ENCODE measurements around the gene SLC7A14.

The SLC7A14 gene

DNA sequence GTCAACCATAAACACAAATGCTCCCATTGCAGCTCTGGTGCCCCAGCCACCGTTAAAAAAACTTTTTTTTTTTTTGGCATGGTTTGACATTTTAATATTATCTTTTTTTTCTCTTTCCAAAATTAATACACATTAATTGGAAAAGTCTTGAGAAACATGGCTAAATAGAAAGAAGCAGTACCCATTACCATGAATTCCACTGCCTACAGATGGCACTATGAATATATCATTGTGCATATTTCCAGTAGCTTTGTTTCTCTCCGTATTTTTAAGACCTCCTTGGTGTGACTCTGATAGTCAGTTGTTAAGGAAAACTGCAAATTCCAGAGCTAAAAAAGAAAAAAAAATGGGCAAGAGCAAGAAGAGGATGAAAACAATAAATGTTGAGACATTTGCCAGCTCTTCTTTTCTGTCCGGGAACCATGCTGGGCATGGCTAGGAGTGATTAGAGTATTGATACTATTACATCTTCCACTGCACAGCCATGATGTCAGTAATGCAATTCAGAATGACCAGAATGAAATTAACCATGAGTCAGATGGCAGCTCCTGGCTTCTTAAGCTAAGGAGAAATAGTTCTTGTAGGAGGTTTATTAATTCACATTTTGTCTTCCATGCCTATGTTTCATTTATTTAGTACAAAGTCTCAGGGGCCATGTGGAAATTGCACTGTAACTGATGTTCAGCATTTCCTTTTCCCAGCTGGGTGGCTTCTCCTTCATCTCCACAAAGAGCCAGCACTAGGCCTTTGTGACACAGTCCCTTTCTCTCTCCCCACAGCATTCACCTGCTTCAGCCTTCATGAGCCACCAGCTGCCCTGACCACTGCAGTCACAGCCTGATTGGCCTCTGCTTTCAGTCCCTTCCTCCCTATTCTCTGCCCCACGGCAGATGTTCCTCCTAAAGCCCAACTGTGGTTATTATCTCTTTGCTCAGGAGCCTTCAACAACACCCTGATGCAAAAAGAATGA lies 31.8 kb downstream of the SLC7A14 start:
- no peak for DNase-seq (ENCODE audit: low read depth)
- no peak overlapping the region for H3K4me3 ChIP-seq (ENCODE audit: low read depth, low read length)
- TF ChIP-seq, protein P1, sequence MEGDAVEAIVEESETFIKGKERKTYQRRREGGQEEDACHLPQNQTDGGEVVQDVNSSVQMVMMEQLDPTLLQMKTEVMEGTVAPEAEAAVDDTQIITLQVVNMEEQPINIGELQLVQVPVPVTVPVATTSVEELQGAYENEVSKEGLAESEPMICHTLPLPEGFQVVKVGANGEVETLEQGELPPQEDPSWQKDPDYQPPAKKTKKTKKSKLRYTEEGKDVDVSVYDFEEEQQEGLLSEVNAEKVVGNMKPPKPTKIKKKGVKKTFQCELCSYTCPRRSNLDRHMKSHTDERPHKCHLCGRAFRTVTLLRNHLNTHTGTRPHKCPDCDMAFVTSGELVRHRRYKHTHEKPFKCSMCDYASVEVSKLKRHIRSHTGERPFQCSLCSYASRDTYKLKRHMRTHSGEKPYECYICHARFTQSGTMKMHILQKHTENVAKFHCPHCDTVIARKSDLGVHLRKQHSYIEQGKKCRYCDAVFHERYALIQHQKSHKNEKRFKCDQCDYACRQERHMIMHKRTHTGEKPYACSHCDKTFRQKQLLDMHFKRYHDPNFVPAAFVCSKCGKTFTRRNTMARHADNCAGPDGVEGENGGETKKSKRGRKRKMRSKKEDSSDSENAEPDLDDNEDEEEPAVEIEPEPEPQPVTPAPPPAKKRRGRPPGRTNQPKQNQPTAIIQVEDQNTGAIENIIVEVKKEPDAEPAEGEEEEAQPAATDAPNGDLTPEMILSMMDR (IDR thresholded peaks at IDR 0.05; ENCODE audit: insufficient read depth, low read depth, low read length, missing control alignments) = no peak

DNA sequence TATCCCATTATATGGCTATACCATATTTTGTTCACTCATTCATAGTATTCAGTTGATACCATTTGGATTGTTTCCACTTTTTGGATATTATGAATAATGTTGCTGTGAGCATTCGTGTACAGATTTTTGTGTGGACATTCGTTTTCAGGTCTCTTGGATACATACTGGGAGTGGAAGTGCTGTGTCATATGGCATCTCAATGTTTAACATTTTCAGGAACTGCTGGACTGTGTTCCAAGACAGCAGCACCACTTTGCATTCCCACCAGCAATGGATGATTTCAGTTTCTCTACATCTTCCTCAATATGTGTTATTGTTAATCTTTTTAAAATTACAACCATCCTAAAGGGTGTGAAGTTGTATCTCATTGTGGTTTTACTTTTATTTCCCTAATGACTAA lies 34.6 kb downstream of the SLC7A14 start:
- DNase-seq (ENCODE audit: low read depth) = no peak
- no peak overlapping the region for H3K4me3 ChIP-seq (ENCODE audit: low read depth, low read length)
- TF ChIP-seq, protein P1 (IDR thresholded peaks at IDR 0.05; ENCODE audit: insufficient read depth, low read depth, low read length, missing control alignments) = no peak

- H3K4me3 ChIP-seq (ENCODE audit: low read depth, low read length) = no peak overlapping the region
- TF ChIP-seq, protein P1 (IDR thresholded peaks at IDR 0.05; ENCODE audit: insufficient read depth, low read depth, low read length, missing control alignments) = no peak
- DNase-seq (ENCODE audit: low read depth) = no peak
These were observed 43.2 kb downstream of the SLC7A14 start for GRCh38 chr3:170542704-170543103.

DNA sequence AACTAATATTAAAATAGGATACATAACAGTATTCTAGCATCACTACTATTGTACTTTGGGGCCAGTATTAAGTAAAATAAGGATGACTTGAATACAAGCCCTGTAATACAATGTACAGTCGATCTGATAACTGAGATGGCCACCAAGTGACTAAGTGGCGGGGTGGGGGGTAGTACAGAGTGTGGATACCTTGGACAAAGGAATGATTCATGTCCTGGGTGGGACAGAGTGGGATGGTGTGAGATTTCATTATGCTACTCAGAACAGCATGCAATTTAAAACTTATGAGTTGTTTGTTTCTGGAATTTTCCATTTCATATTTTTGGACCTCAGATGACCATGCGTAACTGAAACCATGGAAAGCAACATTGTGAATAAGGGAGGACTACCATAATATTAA lies 46.0 kb downstream of the SLC7A14 start:
- DNase-seq (ENCODE audit: low read depth) = no peak
- H3K4me3 ChIP-seq (ENCODE audit: low read depth, low read length) = no peak overlapping the region
- TF ChIP-seq, protein P1 (IDR thresholded peaks at IDR 0.05; ENCODE audit: insufficient read depth, low read depth, low read length, missing control alignments) = no peak

- H3K4me3 ChIP-seq (ENCODE audit: low read depth, low read length) = no peak overlapping the region
- TF ChIP-seq, protein P1 (IDR thresholded peaks at IDR 0.05; ENCODE audit: insufficient read depth, low read depth, low read length, missing control alignments) = no peak
- no peak for DNase-seq (ENCODE audit: low read depth)
These were observed 49.2 kb downstream of the SLC7A14 start for GRCh38 chr3:170536712-170537111.

GRCh38 chr3:170534227-170534626 lies 51.6 kb downstream of the SLC7A14 start:
- no peak overlapping the region for H3K4me3 ChIP-seq (ENCODE audit: low read depth, low read length)
- DNase-seq (ENCODE audit: low read depth) = no peak
- TF ChIP-seq, protein P1 (IDR thresholded peaks at IDR 0.05; ENCODE audit: insufficient read depth, low read depth, low read length, missing control alignments) = no peak

Data from GM12865 (cell line).